SH-SY5Y (cell line): ENCODE measurements around the gene AAK1.

Experiments used
- GATA2 ChIP-seq: IDR thresholded peaks from 2 replicates; pipeline ENCODE4 v1.6.1; 2011; ENCODE audit warnings: mild to moderate bottlenecking, low read depth, low read length
- GATA3 ChIP-seq: IDR thresholded peaks from 2 replicates; pipeline ENCODE4 v1.6.1; 2011; ENCODE audit warnings: low read depth, mild to moderate bottlenecking, low read length, moderate library complexity

- no peak for TF ChIP-seq GATA2
- no peak for TF ChIP-seq GATA3
These were observed 48.9 kb upstream of the AAK1 start for GRCh38 chr2:69692424-69692823.
